ENCODE measurements around the gene FAM3D. TPM values are rescaled to one million over a fixed set of nuclear protein-coding genes. Genes with fewer than 3 reads are reported as not detected.
"Not testable (repeated sequence)": the region's sequence is repeated elsewhere in the genome, so short reads cannot be mapped to it uniquely, and the experiment has no call there.

FAM3D gene
- total and polyA plus RNA-seq, 4 donors, result 0.09 TPM; not detected in 3

- Histone ChIP-seq H3K9me3 (ENCODE audit: control insufficient read depth in 4 of 4, low read length in 3 of 4) (no peaks in the 10 kb centered on the region), H3K27ac (ENCODE audit: low read depth in 1 of 2, low read length in 2 of 2) (no peak overlapping the region), H3K4me3 (ENCODE audit: low read depth in 1 of 3, low read length in 3 of 3) (no peak overlapping the region), H3K27me3 (ENCODE audit: control insufficient read depth in 4 of 4, insufficient read depth in 4 of 4, low read length in 3 of 4) (no peaks in the 10 kb centered on the region), H3K9ac (ENCODE audit: low read depth in 1 of 2, low read length in 2 of 2) (no peak overlapping the region), H3K36me3 (ENCODE audit: control insufficient read depth in 4 of 4, insufficient read depth in 3 of 4, low read depth in 1 of 4, low read length in 3 of 4) (no peaks in the 10 kb centered on the region), H3K4me1 (ENCODE audit: control insufficient read depth in 4 of 4, insufficient read depth in 4 of 4, low read length in 3 of 4) (no peaks in the 10 kb centered on the region)
- WGBS, result 73% methylated on average over 1 of the region's 1 CpG
- TF ChIP-seq YY1 (IDR thresholded peaks at IDR 0.05) (no peak), RAD21 (IDR thresholded peaks at IDR 0.05) (no peak), ATF3 (IDR thresholded peaks at IDR 0.05) (no peak), MAX (IDR thresholded peaks at IDR 0.05) (no peak), FOXA2 (IDR thresholded peaks at IDR 0.05) (no peak), FOXA1 (IDR thresholded peaks at IDR 0.05) (no peak), SP1 (IDR thresholded peaks at IDR 0.05) (no peak), HNF4G (IDR thresholded peaks at IDR 0.05) (no peak), HNF4A (conservative IDR thresholded peaks at IDR 0.05) (no peak), CTCF (IDR thresholded peaks at IDR 0.05; ENCODE audit: low read depth, low read length, missing input control) (no peak), JUND (IDR thresholded peaks at IDR 0.05) (no peak), TAF1 (conservative IDR thresholded peaks at IDR 0.05) (no peak), GABPA (IDR thresholded peaks at IDR 0.05 in 1 of 2, conservative IDR thresholded peaks at IDR 0.05 in 1 of 2) (no peak), RXRA (IDR thresholded peaks at IDR 0.05) (no peak), EGR1 (IDR thresholded peaks at IDR 0.05; ENCODE audit: low read depth in 2 of 2) (no peak)
- DNase-seq (ENCODE audit: low spot score), result no peak
Measured at GRCh38 chr3:58696093-58696492, 29.5 kb upstream of the FAM3D start.

GRCh38 chr3:58695284-58695683, 28.7 kb upstream of the FAM3D start:
- not testable (repeated sequence) for H3K27ac ChIP-seq (ENCODE audit: low read depth in 1 of 2, low read length in 2 of 2); H3K27me3 ChIP-seq (ENCODE audit: control insufficient read depth in 4 of 4, insufficient read depth in 4 of 4, low read length in 3 of 4); H3K4me1 ChIP-seq (ENCODE audit: control insufficient read depth in 4 of 4, insufficient read depth in 4 of 4, low read length in 3 of 4); H3K9ac ChIP-seq (ENCODE audit: low read depth in 1 of 2, low read length in 2 of 2); DNase-seq (ENCODE audit: low spot score); H3K4me3 ChIP-seq (ENCODE audit: low read depth in 1 of 3, low read length in 3 of 3); H3K9me3 ChIP-seq (ENCODE audit: control insufficient read depth in 4 of 4, low read length in 3 of 4); H3K36me3 ChIP-seq (ENCODE audit: control insufficient read depth in 4 of 4, insufficient read depth in 3 of 4, low read depth in 1 of 4, low read length in 3 of 4)
- WGBS, result 62% methylated on average over 4 of the region's 4 CpGs
- TF ChIP-seq RAD21 (IDR thresholded peaks at IDR 0.05), result peak; percentile 66 to 67

GRCh38 chr3:58693940-58694850, 27.6 kb upstream of the FAM3D start:
- no peak overlapping the region for H3K27ac ChIP-seq (ENCODE audit: low read depth in 1 of 2, low read length in 2 of 2)
- WGBS, result 63% methylated on average over 7 of the region's 7 CpGs
- no peaks in the 10 kb centered on the region for H3K36me3 ChIP-seq (ENCODE audit: control insufficient read depth in 4 of 4, insufficient read depth in 3 of 4, low read depth in 1 of 4, low read length in 3 of 4)
- H3K9me3 ChIP-seq (ENCODE audit: control insufficient read depth in 4 of 4, low read length in 3 of 4), result no peaks in the 10 kb centered on the region
- H3K27me3 ChIP-seq (ENCODE audit: control insufficient read depth in 4 of 4, insufficient read depth in 4 of 4, low read length in 3 of 4), result no peaks in the 10 kb centered on the region
- H3K4me3 ChIP-seq (ENCODE audit: low read depth in 1 of 3, low read length in 3 of 3), result no peak overlapping the region
- H3K4me1 ChIP-seq (ENCODE audit: control insufficient read depth in 4 of 4, insufficient read depth in 4 of 4, low read length in 3 of 4), result no peaks in the 10 kb centered on the region
- H3K9ac ChIP-seq (ENCODE audit: low read depth in 1 of 2, low read length in 2 of 2), result peak overlapping the region in 1 of 2 donors; percentile 31
- DNase-seq (ENCODE audit: low spot score), result no peak
- no peak for TF ChIP-seq EGR1 (IDR thresholded peaks at IDR 0.05; ENCODE audit: low read depth in 2 of 2)
- no peak for TF ChIP-seq ZBTB33 (IDR thresholded peaks at IDR 0.05)
- TF ChIP-seq ATF3 (IDR thresholded peaks at IDR 0.05), result no peak
- no peak for TF ChIP-seq MAX (IDR thresholded peaks at IDR 0.05)
- no peak for TF ChIP-seq REST (IDR thresholded peaks at IDR 0.05)
